Transverse colon (tissue), 4 donors: ENCODE results near the gene TPPP2. TPM values are rescaled to one million over a fixed set of nuclear protein-coding genes. Genes with fewer than 3 reads are reported as not detected.

Experiments used
- DNase-seq: peaks from one replicate; pipeline ENCODE4 v3.0.0-alpha.2; 2019
- H3K27ac ChIP-seq, 4 donors: fragments of 200-600 bp; sonication (generic); 2 replicates each; pipeline ENCODE4 v1.5.1; 2016 to 2018; ENCODE audit warnings: inconsistent platforms in 4 of 4
- H3K27me3 ChIP-seq: fragments of 200-600 bp; sonication (generic); 2 replicates; pipeline ENCODE4 v1.5.1; 2017; ENCODE audit warnings: inconsistent platforms
- H3K36me3 ChIP-seq, 4 donors: fragments of 200-600 bp; sonication (generic); 2 replicates each; pipeline ENCODE4 v1.5.1; 2017 to 2019; ENCODE audit warnings: inconsistent platforms in 4 of 4
- H3K4me1 ChIP-seq, 4 donors: fragments of 200-600 bp; sonication (generic); 2 replicates each; pipeline ENCODE4 v1.5.1; 2017 to 2020; ENCODE audit warnings: inconsistent platforms in 4 of 4
- H3K4me3 ChIP-seq, 4 donors: fragments of 200-600 bp; sonication (generic); 1 replicate in 1 of 4; 2 replicates in 3 of 4; pipeline versions ENCODE4 v1.5.1 to v1.6.1; 2017 to 2019; ENCODE audit warnings: inconsistent platforms in 4 of 4
- H3K9me3 ChIP-seq, 2 donors: fragments of 200-600 bp; sonication (generic); 2 replicates each; pipeline ENCODE4 v1.5.1; 2017 to 2019; ENCODE audit warnings: inconsistent platforms in 2 of 2
- EP300 ChIP-seq: sonication (generic); formaldehyde crosslinking; IDR thresholded peaks from one replicate; pipeline ENCODE4 v1.6.1; 2017; ENCODE audit warnings: antibody characterized with exemption, low read depth
- POLR2A ChIP-seq: fragments of 450-650 bp; IDR thresholded peaks from one replicate; pipeline ENCODE4 v1.6.1; 2016; ENCODE audit warnings: antibody characterized with exemption, mild to moderate bottlenecking, moderate library complexity
- POLR2AphosphoS5 ChIP-seq, 3 donors: sonication (generic); formaldehyde crosslinking; IDR thresholded peaks; one replicate each; pipeline ENCODE4 v1.6.1; 2016; ENCODE audit warnings: antibody characterized with exemption in 3 of 3
- WGBS, 2 donors: methylation state at CpG; one replicate each; pipeline ENCODE4 v1.1.5; 2018; ENCODE audit warnings: low coverage in 1 of 2; 5-methylcytosine and 5-hydroxymethylcytosine counted together
- in situ Hi-C, 4 donors: fragments of 200-750 bp; cut with MboI; loops; one replicate each; pipeline versions ENCODE4 v1.15.0 to v1.15.1; 2017; ENCODE audit warnings: low sequenced_read_pairs in 3 of 4, low pct_ligation_motif_present in 1 of 4, low pct_unique_long_range_greater_than_20kb in 1 of 4
- intact Hi-C: fragments of 100-400 bp; cut with DNase I; formaldehyde crosslinking; loops from one replicate; pipeline ENCODE4 v1.15.1; 2023; ENCODE audit warnings: low total_unique reads
- total RNA-seq, 4 donors: library from RNA; depleted of rRNA; stranded (reverse); fragments of >200 nt; gene quantifications; one replicate each; pipeline ENCODE4 v1.1.0, GENCODE V29; 2016
- TF ChIP-seq, protein P1 (sequence below), 5 experiments: fragments of 200-600 bp in 3 of 5; fragments of 450-650 bp in 2 of 5; sonication (generic) in 3 of 5; IDR thresholded peaks; 1 replicate in 2 of 5; 2 replicates in 3 of 5; pipeline ENCODE4 v1.5.1; 2016 to 2017; ENCODE audit warnings: antibody characterized with exemption in 5 of 5, inconsistent platforms in 3 of 5, mild to moderate bottlenecking in 2 of 5, moderate library complexity in 1 of 5

The TPPP2 gene
- total RNA-seq, 4 donors from 2014 or later: not detected

DNA sequence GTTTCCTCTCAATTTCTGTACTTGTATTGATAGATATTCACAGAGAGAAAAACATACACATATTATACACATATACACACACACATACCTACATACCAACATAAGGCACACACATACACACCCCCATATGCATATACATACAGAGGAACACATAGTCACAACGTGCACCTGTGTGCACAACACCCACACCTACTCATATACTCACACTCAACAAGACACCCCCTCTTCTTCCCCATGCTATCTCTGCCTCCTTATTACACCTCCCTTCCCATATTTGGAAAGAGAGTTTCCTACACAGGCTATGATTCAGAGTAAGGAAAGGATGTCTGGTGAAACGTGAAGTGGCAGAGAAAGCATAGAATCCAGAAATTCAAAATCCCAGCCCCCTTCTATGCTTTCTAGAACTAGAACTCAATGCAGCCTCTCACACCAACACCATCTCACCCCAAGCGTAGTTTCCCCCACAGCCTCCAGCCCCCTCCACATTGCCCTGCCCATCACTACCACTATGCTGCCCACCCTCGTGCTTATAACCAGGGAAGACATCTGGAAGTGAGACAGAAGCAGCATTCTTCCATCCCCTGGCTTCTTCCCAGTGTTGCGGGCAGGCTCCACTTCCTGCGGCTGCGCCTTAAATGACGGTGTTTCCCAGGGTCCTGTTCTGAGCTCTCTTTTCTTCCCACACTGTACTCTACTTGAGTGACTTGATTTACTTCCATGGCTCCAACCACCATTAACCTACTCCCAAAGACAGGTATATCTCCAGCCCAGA, 30.0 kb downstream of the TPPP2 start:
- H3K4me3 ChIP-seq: peak overlapping the region in 1 of 4 donors; percentile 8
- peak; percentile 36 for TF ChIP-seq POLR2A
- no peak for TF ChIP-seq POLR2AphosphoS5 (IDR thresholded peaks at IDR 0.05)
- peaks cover 0 to 46% (median 22%) of the 10 kb centered on the region in 4 donors for H3K4me1 ChIP-seq
- no peaks in the 10 kb centered on the region for H3K9me3 ChIP-seq
- intact Hi-C loops (no loop called here), in situ Hi-C loops (no loop called here)
- peak overlapping the region; percentile 75 to 83 (median 80) for H3K27ac ChIP-seq
- 32 to 36% methylated on average over 8 of the region's 8 CpGs for WGBS, 2 donors
- H3K36me3 ChIP-seq: no peaks in the 10 kb centered on the region
- no peaks in the 10 kb centered on the region for H3K27me3 ChIP-seq
- DNase-seq: no peak

DNA sequence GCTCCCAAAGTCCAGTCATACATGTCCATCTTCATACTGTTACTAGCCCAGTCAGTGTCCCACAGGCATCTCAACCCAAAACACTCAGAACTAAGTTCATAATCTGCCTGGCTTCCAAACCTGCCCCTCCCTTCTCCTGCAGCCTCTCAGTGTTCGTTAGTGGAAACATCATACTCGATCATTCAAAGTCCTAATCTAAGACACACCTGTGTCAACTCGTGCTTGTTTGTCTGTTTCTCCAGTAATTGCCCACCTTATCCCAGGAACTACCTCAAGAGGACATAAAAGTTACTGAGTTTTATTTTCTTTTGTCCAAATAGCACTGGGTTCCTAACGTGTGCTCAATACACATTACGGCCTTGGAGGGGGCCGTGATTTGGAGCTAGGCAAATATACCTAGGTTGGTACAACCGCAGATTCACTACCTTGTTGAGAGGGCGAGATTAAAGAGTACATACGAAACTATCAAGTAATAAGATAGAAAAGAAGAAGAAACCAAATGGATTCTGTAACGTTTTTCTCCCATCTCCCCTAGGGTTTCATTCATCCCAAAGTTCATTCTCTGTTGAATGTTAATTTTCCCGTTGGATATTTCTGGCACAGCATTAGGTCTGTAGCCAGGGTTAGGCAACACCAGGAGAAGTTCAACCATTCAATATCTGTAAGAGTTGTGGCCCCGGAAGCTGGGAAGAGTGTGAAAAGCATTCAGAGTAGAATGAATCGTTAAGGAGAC, 30.8 kb downstream of the TPPP2 start:
- no peaks in the 10 kb centered on the region for H3K9me3 ChIP-seq
- 38 to 46% methylated on average over 12 to 13 of the region's 13 CpGs for WGBS, 2 donors
- no peaks in the 10 kb centered on the region for H3K36me3 ChIP-seq
- in situ Hi-C loops: no loop called here
- peak; percentile 66 for DNase-seq
- peaks cover 0 to 38% (median 18%) of the 10 kb centered on the region in 4 donors for H3K4me1 ChIP-seq
- H3K27ac ChIP-seq: peak overlapping the region; percentile 75 to 83 (median 80)
- TF ChIP-seq POLR2AphosphoS5 (IDR thresholded peaks at IDR 0.05) (peak in 2 of 3 donors; percentile 14 to 64), POLR2A (peak; percentile 36)
- TF ChIP-seq, protein P1, sequence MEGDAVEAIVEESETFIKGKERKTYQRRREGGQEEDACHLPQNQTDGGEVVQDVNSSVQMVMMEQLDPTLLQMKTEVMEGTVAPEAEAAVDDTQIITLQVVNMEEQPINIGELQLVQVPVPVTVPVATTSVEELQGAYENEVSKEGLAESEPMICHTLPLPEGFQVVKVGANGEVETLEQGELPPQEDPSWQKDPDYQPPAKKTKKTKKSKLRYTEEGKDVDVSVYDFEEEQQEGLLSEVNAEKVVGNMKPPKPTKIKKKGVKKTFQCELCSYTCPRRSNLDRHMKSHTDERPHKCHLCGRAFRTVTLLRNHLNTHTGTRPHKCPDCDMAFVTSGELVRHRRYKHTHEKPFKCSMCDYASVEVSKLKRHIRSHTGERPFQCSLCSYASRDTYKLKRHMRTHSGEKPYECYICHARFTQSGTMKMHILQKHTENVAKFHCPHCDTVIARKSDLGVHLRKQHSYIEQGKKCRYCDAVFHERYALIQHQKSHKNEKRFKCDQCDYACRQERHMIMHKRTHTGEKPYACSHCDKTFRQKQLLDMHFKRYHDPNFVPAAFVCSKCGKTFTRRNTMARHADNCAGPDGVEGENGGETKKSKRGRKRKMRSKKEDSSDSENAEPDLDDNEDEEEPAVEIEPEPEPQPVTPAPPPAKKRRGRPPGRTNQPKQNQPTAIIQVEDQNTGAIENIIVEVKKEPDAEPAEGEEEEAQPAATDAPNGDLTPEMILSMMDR (IDR thresholded peaks at IDR 0.05): no peak
- intact Hi-C loops: no loop called here
- peak overlapping the region in 2 of 4 donors; percentile 8 to 10 for H3K4me3 ChIP-seq
- no peaks in the 10 kb centered on the region for H3K27me3 ChIP-seq

DNA sequence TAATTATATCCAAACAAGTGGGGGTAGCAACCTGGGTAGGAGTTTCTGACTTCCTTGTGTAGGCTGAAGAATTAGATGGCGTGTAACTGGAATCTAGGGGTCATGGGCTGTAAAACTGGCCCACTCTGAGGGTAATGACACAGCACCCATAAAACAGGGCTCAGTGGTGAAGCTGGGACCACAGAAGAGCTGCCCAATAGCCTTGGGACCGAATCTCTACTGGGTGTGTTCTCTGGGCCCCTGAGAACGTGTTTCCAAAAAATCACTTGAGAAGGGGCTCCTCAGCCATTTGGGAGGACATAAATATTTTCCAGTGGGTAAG, 31.3 kb downstream of the TPPP2 start:
- TF ChIP-seq, protein P1 (IDR thresholded peaks at IDR 0.05): no peak
- TF ChIP-seq EP300 (no peak), POLR2AphosphoS5 (IDR thresholded peaks at IDR 0.05) (no peak), POLR2A (no peak)
- 40 to 41% methylated on average over 3 of the region's 3 CpGs for WGBS, 2 donors
- Histone ChIP-seq H3K4me1 (peaks cover 0 to 33% (median 15%) of the 10 kb centered on the region in 4 donors), H3K27ac (peak overlapping the region; percentile 75 to 83 (median 80)), H3K9me3 (no peaks in the 10 kb centered on the region), H3K27me3 (no peaks in the 10 kb centered on the region), H3K36me3 (no peaks in the 10 kb centered on the region), H3K4me3 (no peak overlapping the region)
- DNase-seq: no peak
- in situ Hi-C loops: no loop called here
- intact Hi-C loops: no loop called here

DNA sequence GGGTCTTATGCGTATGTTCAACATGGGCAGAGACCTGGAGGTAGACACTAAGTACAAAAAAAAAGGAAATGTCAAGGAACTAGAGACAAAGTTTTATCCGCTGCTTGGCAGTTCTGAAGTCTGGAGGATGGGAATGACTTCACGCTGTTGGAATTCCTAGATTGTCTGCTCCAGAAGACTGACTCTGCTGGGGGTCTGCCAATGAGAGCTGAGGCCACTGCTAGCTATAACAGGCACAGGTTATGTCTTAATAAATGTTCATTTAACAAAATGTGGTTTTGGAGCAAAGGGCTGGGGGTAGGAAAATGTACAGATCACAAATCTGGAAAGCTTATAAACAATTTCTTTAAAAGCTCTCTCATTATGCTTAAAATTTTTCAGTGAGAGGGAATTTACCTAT, 33.5 kb downstream of the TPPP2 start:
- H3K27ac ChIP-seq: peak overlapping the region in 2 of 4 donors; percentile 79 to 83
- no peak overlapping the region for H3K4me3 ChIP-seq
- TF ChIP-seq EP300: no peak
- TF ChIP-seq, protein P1 (IDR thresholded peaks at IDR 0.05): no peak
- TF ChIP-seq POLR2AphosphoS5 (IDR thresholded peaks at IDR 0.05): no peak
- TF ChIP-seq POLR2A: no peak
- H3K4me1 ChIP-seq: peaks cover 0 to 26% (median 15%) of the 10 kb centered on the region in 4 donors
- WGBS, 2 donors: 63 to 100% methylated on average over 1 to 3 of the region's 3 CpGs
- peak; percentile 4 for DNase-seq
- no peaks in the 10 kb centered on the region for H3K27me3 ChIP-seq
- no peaks in the 10 kb centered on the region for H3K9me3 ChIP-seq
- H3K36me3 ChIP-seq: no peaks in the 10 kb centered on the region
- intact Hi-C loops (no loop called here), in situ Hi-C loops (no loop called here)
